ENCODE results near the gene NSMCE4A. TPM values are rescaled to one million over a fixed set of nuclear protein-coding genes. Genes with fewer than 3 reads are reported as not detected.

NSMCE4A gene
- polyA plus RNA-seq, 1 donor from 2014 or later = 133 TPM

GRCh38 chr10:122021379-122021778 lies 46.4 kb upstream of the NSMCE4A start:
- no peak for TF ChIP-seq MXI1 (conservative IDR thresholded peaks at IDR 0.05; ENCODE audit: poor library complexity, severe bottlenecking)
- TF ChIP-seq REST (IDR thresholded peaks at IDR 0.05; ENCODE audit: borderline replicate concordance) = no peak
- TF ChIP-seq RAD21 (conservative IDR thresholded peaks at IDR 0.05) = no peak
- TF ChIP-seq TAF1 (IDR thresholded peaks at IDR 0.05; ENCODE audit: low read depth) = no peak
- no peak for TF ChIP-seq EP300 (conservative IDR thresholded peaks at IDR 0.05; ENCODE audit: poor library complexity, severe bottlenecking)
- TF ChIP-seq POLR2AphosphoS5 (IDR thresholded peaks at IDR 0.05) = no peak
- TF ChIP-seq EZH2 (IDR thresholded peaks at IDR 0.05; ENCODE audit: borderline replicate concordance, insufficient read depth, low read length, poor library complexity, severe bottlenecking) = no peak
- no peak for TF ChIP-seq SMC3 (conservative IDR thresholded peaks at IDR 0.05; ENCODE audit: poor library complexity)
- TF ChIP-seq CTCF (IDR thresholded peaks at IDR 0.05; ENCODE audit: poor library complexity, severe bottlenecking) = no peak
- no peak overlapping the region for H3K4me3 ChIP-seq (ENCODE audit: low read length)
- H3K27me3 ChIP-seq (ENCODE audit: insufficient read depth, low read depth, low read length) = no peaks in the 10 kb centered on the region
- no peaks in the 10 kb centered on the region for H3K36me3 ChIP-seq (ENCODE audit: insufficient read depth, low read length)
- no peaks in the 10 kb centered on the region for H3K9me2 ChIP-seq (ENCODE audit: insufficient read depth, low read length)
- no peak overlapping the region for H2AFZ ChIP-seq (ENCODE audit: low read depth, low read length)
- no peaks in the 10 kb centered on the region for H3K79me2 ChIP-seq (replicated peaks; ENCODE audit: insufficient read depth, low read length)
- no peak overlapping the region for H3K27ac ChIP-seq (ENCODE audit: low read length)
- no peak overlapping the region for H3K4me2 ChIP-seq (ENCODE audit: low read length)
- no peaks in the 10 kb centered on the region for H3F3A ChIP-seq (ENCODE audit: insufficient read depth, low read length, poor library complexity, severe bottlenecking)
- no peaks in the 10 kb centered on the region for H3K9me3 ChIP-seq (ENCODE audit: low read length)
- no peaks in the 10 kb centered on the region for H4K20me1 ChIP-seq (ENCODE audit: insufficient read depth)
- no peak overlapping the region for H3K9ac ChIP-seq (ENCODE audit: low read length)

- Histone ChIP-seq H3K79me2 (replicated peaks; ENCODE audit: insufficient read depth, low read length) (no peaks in the 10 kb centered on the region), H3K9me2 (ENCODE audit: insufficient read depth, low read length) (no peaks in the 10 kb centered on the region), H3K27me3 (ENCODE audit: insufficient read depth, low read depth, low read length) (no peaks in the 10 kb centered on the region), H3K4me2 (ENCODE audit: low read length) (no peak overlapping the region), H3K4me3 (ENCODE audit: low read length) (no peak overlapping the region), H3K36me3 (ENCODE audit: insufficient read depth, low read length) (no peaks in the 10 kb centered on the region), H3K9ac (ENCODE audit: low read length) (no peak overlapping the region), H3F3A (ENCODE audit: insufficient read depth, low read length, poor library complexity, severe bottlenecking) (no peaks in the 10 kb centered on the region), H3K9me3 (ENCODE audit: low read length) (no peaks in the 10 kb centered on the region), H4K20me1 (ENCODE audit: insufficient read depth) (no peaks in the 10 kb centered on the region), H2AFZ (ENCODE audit: low read depth, low read length) (no peak overlapping the region), H3K27ac (ENCODE audit: low read length) (no peak overlapping the region)
- TF ChIP-seq RAD21 (conservative IDR thresholded peaks at IDR 0.05) (no peak), EZH2 (IDR thresholded peaks at IDR 0.05; ENCODE audit: borderline replicate concordance, insufficient read depth, low read length, poor library complexity, severe bottlenecking) (no peak), REST (IDR thresholded peaks at IDR 0.05; ENCODE audit: borderline replicate concordance) (no peak), POLR2AphosphoS5 (IDR thresholded peaks at IDR 0.05) (no peak), MXI1 (conservative IDR thresholded peaks at IDR 0.05; ENCODE audit: poor library complexity, severe bottlenecking) (no peak)
Measured at GRCh38 chr10:122020226-122020625, 45.2 kb upstream of the NSMCE4A start.
